DOHH2 (cell line): Measurements from ENCODE around the gene NEGR1.

ENCODE experiments used
- H3F3A ChIP-seq: fragments of 200-600 bp; sonication (generic), shearing (Covaris generic); 2 replicates; pipeline ENCODE4 v1.6.0; 2016; ENCODE audit warnings: antibody characterized with exemption, mild to moderate bottlenecking; ENCODE audit not compliant: control insufficient read depth, insufficient read depth
- H3K27ac ChIP-seq: fragments of 200-600 bp; sonication (generic); 2 replicates; pipeline ENCODE4 v1.5.1; 2014; ENCODE audit warnings: low read depth, mild to moderate bottlenecking, low read length, moderate library complexity
- H3K27me3 ChIP-seq: fragments of 200-600 bp; sonication (generic); 2 replicates; pipeline ENCODE4 v1.6.1; 2014; ENCODE audit warnings: mild to moderate bottlenecking, low read length, mixed read lengths; ENCODE audit not compliant: control insufficient read depth
- H3K36me3 ChIP-seq: fragments of 200-600 bp; sonication (generic); 2 replicates; pipeline ENCODE4 v1.6.1; 2014; ENCODE audit warnings: mild to moderate bottlenecking, low read length, moderate library complexity, mixed read lengths; ENCODE audit not compliant: control insufficient read depth
- H3K4me1 ChIP-seq: fragments of 200-600 bp; sonication (generic); 2 replicates; pipeline ENCODE4 v1.6.1; 2014; ENCODE audit warnings: mild to moderate bottlenecking, low read length, mixed read lengths; ENCODE audit not compliant: control insufficient read depth
- H3K4me2 ChIP-seq: fragments of 200-600 bp; sonication (generic); 2 replicates; pipeline ENCODE4 v1.6.0; 2014; ENCODE audit warnings: mild to moderate bottlenecking, low read length, moderate library complexity
- H3K4me3 ChIP-seq: fragments of 200-600 bp; sonication (generic); 2 replicates; pipeline ENCODE4 v1.5.1; 2014; ENCODE audit warnings: mild to moderate bottlenecking, low read length, mixed read lengths
- H3K79me2 ChIP-seq: fragments of 200-600 bp; sonication (generic); 2 replicates; pipeline ENCODE4 v1.6.1; 2014; ENCODE audit warnings: mild to moderate bottlenecking, low read length, mixed read lengths; ENCODE audit not compliant: control insufficient read depth
- H3K9me2 ChIP-seq: fragments of 200-600 bp; sonication (generic); replicated peaks from 2 replicates; pipeline ENCODE4 v1.6.1; 2014; ENCODE audit warnings: mild to moderate bottlenecking, low read length, mixed read lengths; ENCODE audit not compliant: control insufficient read depth
- H3K9me3 ChIP-seq: fragments of 200-600 bp; sonication (generic); 2 replicates; pipeline ENCODE4 v1.6.1; 2014; ENCODE audit warnings: antibody characterized with exemption, low read length, mixed read lengths; ENCODE audit not compliant: control insufficient read depth, insufficient read depth
- H4K20me1 ChIP-seq: fragments of 200-600 bp; sonication (generic); 2 replicates; pipeline ENCODE4 v1.6.0; 2014; ENCODE audit warnings: low read depth, mild to moderate bottlenecking, antibody characterized with exemption, low read length, moderate library complexity; ENCODE audit not compliant: control insufficient read depth, insufficient read depth
- CTCF ChIP-seq: fragments of 200-600 bp; sonication (generic); IDR thresholded peaks from one replicate; pipeline ENCODE4 v1.5.1; 2014; ENCODE audit warnings: antibody characterized with exemption, mild to moderate bottlenecking, low read depth, low read length; ENCODE audit not compliant: poor library complexity, severe bottlenecking
- EZH2phosphoT487 ChIP-seq: fragments of 200-600 bp; sonication (generic); IDR thresholded peaks from 2 replicates; pipeline ENCODE4 v1.6.1; 2017; ENCODE audit warnings: borderline replicate concordance, mild to moderate bottlenecking, antibody characterized with exemption, low read length, moderate library complexity, mixed read lengths

Gene NEGR1

GRCh38 chr1:71635568-71635967 lies 646.8 kb downstream of the NEGR1 start:
- Histone ChIP-seq H3K4me1 (no peaks in the 10 kb centered on the region), H3K9me3 (no peaks in the 10 kb centered on the region), H3K36me3 (no peaks in the 10 kb centered on the region), H3K4me2 (no peak overlapping the region), H3F3A (no peaks in the 10 kb centered on the region), H3K79me2 (no peaks in the 10 kb centered on the region), H3K9me2 (no peaks in the 10 kb centered on the region), H4K20me1 (no peaks in the 10 kb centered on the region), H3K27ac (no peak overlapping the region), H3K27me3 (no peaks in the 10 kb centered on the region), H3K4me3 (no peak overlapping the region)
- TF ChIP-seq EZH2phosphoT487 (no peak), CTCF (no peak)

- H4K20me1 ChIP-seq, result no peaks in the 10 kb centered on the region
- no peaks in the 10 kb centered on the region for H3K79me2 ChIP-seq
- H3K27ac ChIP-seq, result no peak overlapping the region
Observed at GRCh38 chr1:71634159-71634558, 648.2 kb downstream of the NEGR1 start.

GRCh38 chr1:71630073-71630472 lies 652.3 kb downstream of the NEGR1 start:
- H3K9me3 ChIP-seq, result no peaks in the 10 kb centered on the region
- no peak overlapping the region for H3K4me2 ChIP-seq
- no peaks in the 10 kb centered on the region for H3K79me2 ChIP-seq
- no peaks in the 10 kb centered on the region for H3K36me3 ChIP-seq
- no peak overlapping the region for H3K4me3 ChIP-seq
- no peaks in the 10 kb centered on the region for H4K20me1 ChIP-seq
- H3F3A ChIP-seq, result no peaks in the 10 kb centered on the region
- no peaks in the 10 kb centered on the region for H3K27me3 ChIP-seq
- TF ChIP-seq CTCF, result no peak
- no peak for TF ChIP-seq EZH2phosphoT487
- no peak overlapping the region for H3K27ac ChIP-seq
- no peaks in the 10 kb centered on the region for H3K9me2 ChIP-seq
- no peaks in the 10 kb centered on the region for H3K4me1 ChIP-seq

More at GRCh38 chr1:71634159-71634558, 648.2 kb downstream of the NEGR1 start:
- Histone ChIP-seq H3K4me1 (no peaks in the 10 kb centered on the region), H3K9me3 (no peaks in the 10 kb centered on the region), H3F3A (no peaks in the 10 kb centered on the region), H3K36me3 (no peaks in the 10 kb centered on the region), H3K27me3 (no peaks in the 10 kb centered on the region), H3K4me3 (no peak overlapping the region), H3K4me2 (no peak overlapping the region), H3K9me2 (no peaks in the 10 kb centered on the region)
- TF ChIP-seq EZH2phosphoT487, result no peak
- TF ChIP-seq CTCF, result no peak

GRCh38 chr1:71625004-71625403 lies 657.3 kb downstream of the NEGR1 start:
- H3K9me2 ChIP-seq, result no peaks in the 10 kb centered on the region
- no peaks in the 10 kb centered on the region for H3K36me3 ChIP-seq
- H3K79me2 ChIP-seq, result no peaks in the 10 kb centered on the region
- no peak overlapping the region for H3K4me2 ChIP-seq
- no peak overlapping the region for H3K27ac ChIP-seq
- H3K4me1 ChIP-seq, result no peaks in the 10 kb centered on the region
- no peak overlapping the region for H3K4me3 ChIP-seq
- TF ChIP-seq EZH2phosphoT487, result no peak
- TF ChIP-seq CTCF, result no peak
- H3K27me3 ChIP-seq, result no peaks in the 10 kb centered on the region
- no peaks in the 10 kb centered on the region for H3K9me3 ChIP-seq
- H3F3A ChIP-seq, result no peaks in the 10 kb centered on the region
- no peaks in the 10 kb centered on the region for H4K20me1 ChIP-seq
